Bronchial epithelial cell (primary cell): ENCODE measurements around the gene WDR74. TPM values are rescaled to one million over a fixed set of nuclear protein-coding genes. Genes with fewer than 3 reads are reported as not detected.

Experiments used
- DNase-seq: peaks from one replicate; pipeline ENCODE4 v3.0.0-alpha.2; 2010; ENCODE audit warnings: low read depth
- FAIRE-seq: peaks from 2 replicates; lab custom pipeline; 2011; peaks lifted over from hg19 to GRCh38; lab: Jason Lieb, UNC
- H3K27me3 ChIP-seq: 2 replicates; pipeline ENCODE4 v1.5.1; 2011; ENCODE audit warnings: low read length; ENCODE audit not compliant: control insufficient read depth, insufficient read depth
- H3K36me3 ChIP-seq: 2 replicates; pipeline ENCODE4 v1.5.1; 2011; ENCODE audit warnings: low read length; ENCODE audit not compliant: control insufficient read depth, insufficient read depth
- H3K4me3 ChIP-seq: 2 replicates; pipeline ENCODE4 v1.5.1; 2011; ENCODE audit warnings: mild to moderate bottlenecking, low read depth, low read length, control low read depth
- CTCF ChIP-seq: IDR thresholded peaks from 2 replicates; pipeline ENCODE4 v1.5.1; 2011; ENCODE audit warnings: mild to moderate bottlenecking, moderate library complexity, low read length, control low read depth, inconsistent platforms; ENCODE audit not compliant: insufficient read depth, severe bottlenecking
- total RNA-seq: library from RNA; depleted of rRNA; stranded (reverse); fragments of >200 nt; gene quantifications from 2 replicates; pipeline ENCODE4 v1.2.1, GENCODE V29; 2014

Gene WDR74
- total RNA-seq, result 59.0 and 113 TPM in 2 replicates

GRCh38 chr11:62839050-62839945 is at the start of gene WDR74:
Gene WDR74, minus strand, starts transcription at chr11:62839590. Its CDS starts 20 bp downstream, at chr11:62839570.
- H3K4me3 ChIP-seq, result peak within 1 kb of the TSS; percentile 91
- no peak for FAIRE-seq
- peak; percentile 84 for DNase-seq
- no peak for TF ChIP-seq CTCF
- no peaks in the 10 kb centered on the region for H3K27me3 ChIP-seq
- peaks cover 18% of the 10 kb centered on the region for H3K36me3 ChIP-seq

GRCh38 chr11:62889126-62889483 is 49.7 kb upstream of the WDR74 start:
- no peak for TF ChIP-seq CTCF
- no peak for FAIRE-seq
- Histone ChIP-seq H3K4me3 (no peak overlapping the region), H3K36me3 (peaks cover 34% of the 10 kb centered on the region), H3K27me3 (no peaks in the 10 kb centered on the region)
- no peak for DNase-seq

GRCh38 chr11:62888406-62888805 is 49.0 kb upstream of the WDR74 start:
- no peak for DNase-seq
- no peak for TF ChIP-seq CTCF
- Histone ChIP-seq H3K4me3 (no peak overlapping the region), H3K36me3 (peaks cover 40% of the 10 kb centered on the region), H3K27me3 (no peaks in the 10 kb centered on the region)
- no peak for FAIRE-seq

GRCh38 chr11:62885137-62885750 is 45.9 kb upstream of the WDR74 start:
- FAIRE-seq (no peak), DNase-seq (no peak)
- H3K4me3 ChIP-seq, result no peak overlapping the region
- peaks cover 50% of the 10 kb centered on the region for H3K36me3 ChIP-seq
- no peak for TF ChIP-seq CTCF
- H3K27me3 ChIP-seq, result no peaks in the 10 kb centered on the region

GRCh38 chr11:62883673-62884072 is 44.3 kb upstream of the WDR74 start:
- FAIRE-seq (no peak), DNase-seq (no peak)
- peaks cover 49% of the 10 kb centered on the region for H3K36me3 ChIP-seq
- TF ChIP-seq CTCF, result no peak
- no peaks in the 10 kb centered on the region for H3K27me3 ChIP-seq
- peak overlapping the region; percentile 85 for H3K4me3 ChIP-seq
